ENCODE results near the gene OR2A42. TPM values are rescaled to one million over a fixed set of nuclear protein-coding genes. Genes with fewer than 3 reads are reported as not detected.
"Not testable (repeated sequence)": the region's sequence is repeated elsewhere in the genome, so short reads cannot be mapped to it uniquely, and the experiment has no call there.

Gene OR2A42
- polyA plus RNA-seq, 1 of the 3 experiments (the other 2 are of a cell fraction): not detected

DNA sequence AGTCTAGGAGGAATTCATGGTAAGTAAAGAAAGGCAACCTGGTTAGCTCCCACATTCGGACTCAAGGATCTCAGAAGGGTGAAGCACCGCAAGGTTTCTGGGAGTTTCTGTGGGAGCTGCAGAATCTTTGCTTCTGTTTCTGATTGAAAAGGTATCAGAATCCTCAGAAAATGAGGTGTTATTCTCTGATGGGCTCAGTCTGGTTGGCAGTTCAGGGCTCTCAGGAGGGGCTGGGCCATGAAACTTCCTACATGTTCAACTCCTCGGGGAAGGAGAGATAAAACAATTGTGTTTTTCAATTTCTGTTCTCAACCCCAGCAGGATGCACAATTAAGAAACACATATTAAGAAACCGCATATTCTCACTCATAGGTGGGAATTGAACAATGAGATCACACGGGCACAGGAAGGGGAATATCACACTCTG, 16.1 kb upstream of the OR2A42 start:
- no peaks in the 10 kb centered on the region for H3K4me1 ChIP-seq (ENCODE audit: control insufficient read depth in 1 of 2, insufficient read depth in 2 of 2, low read depth in 1 of 2, low read length in 1 of 2)
- H3F3A ChIP-seq (replicated peaks; ENCODE audit: insufficient read depth): no peaks in the 10 kb centered on the region
- H3K9me3 ChIP-seq: no peaks in the 10 kb centered on the region; the same call in 1 of the 2 replicates
- CTCF ChIA-PET: no interaction called here
- H3K4me2 ChIP-seq: no peak overlapping the region
- no peaks in the 10 kb centered on the region for H4K20me1 ChIP-seq (ENCODE audit: insufficient read depth)
- H3K36me3 ChIP-seq (replicated peaks in 1 of 2; ENCODE audit: control insufficient read depth in 1 of 2, insufficient read depth in 2 of 2, low read length in 1 of 2): no peaks in the 10 kb centered on the region
- TF ChIP-seq RCOR1 (IDR thresholded peaks at IDR 0.05; ENCODE audit: low read length): no peak
- no peak for TF ChIP-seq GATA2 (CRISPR knock-in tag; IDR thresholded peaks at IDR 0.05)
- no peak for TF ChIP-seq SIN3A (IDR thresholded peaks at IDR 0.05; ENCODE audit: borderline replicate concordance, low read depth, low read length)
- TF ChIP-seq EP300 (IDR thresholded peaks at IDR 0.05; ENCODE audit: borderline replicate concordance in 1 of 2, low read depth in 1 of 2, low read length in 1 of 2): no peak
- TF ChIP-seq FOXM1 (IDR thresholded peaks at IDR 0.05; ENCODE audit: low read depth): no peak
- TF ChIP-seq, protein P1, sequence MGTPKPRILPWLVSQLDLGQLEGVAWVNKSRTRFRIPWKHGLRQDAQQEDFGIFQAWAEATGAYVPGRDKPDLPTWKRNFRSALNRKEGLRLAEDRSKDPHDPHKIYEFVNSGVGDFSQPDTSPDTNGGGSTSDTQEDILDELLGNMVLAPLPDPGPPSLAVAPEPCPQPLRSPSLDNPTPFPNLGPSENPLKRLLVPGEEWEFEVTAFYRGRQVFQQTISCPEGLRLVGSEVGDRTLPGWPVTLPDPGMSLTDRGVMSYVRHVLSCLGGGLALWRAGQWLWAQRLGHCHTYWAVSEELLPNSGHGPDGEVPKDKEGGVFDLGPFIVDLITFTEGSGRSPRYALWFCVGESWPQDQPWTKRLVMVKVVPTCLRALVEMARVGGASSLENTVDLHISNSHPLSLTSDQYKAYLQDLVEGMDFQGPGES (IDR thresholded peaks at IDR 0.05; ENCODE audit: low read depth, low read length): no peak
- TF ChIP-seq NRF1 (IDR thresholded peaks at IDR 0.05; ENCODE audit: low read depth, low read length): no peak
- no peak for TF ChIP-seq YY1 (IDR thresholded peaks at IDR 0.05; ENCODE audit: low read depth)
- peaks cover 16% of the 10 kb centered on the region; the same call in 1 of the 2 replicates for H3K27me3 ChIP-seq (ENCODE audit: insufficient read depth)
- no peak overlapping the region for H3K9ac ChIP-seq
- H3K9me2 ChIP-seq: no peaks in the 10 kb centered on the region
- no peak overlapping the region for H2AFZ ChIP-seq (ENCODE audit: low read depth)
- DNase-seq: no peak
- POLR2A ChIA-PET: no interaction called here
- no peak overlapping the region for H3K4me3 ChIP-seq (ENCODE audit: low read depth in 2 of 2, low read length in 1 of 2)
- H3K27ac ChIP-seq (ENCODE audit: low read depth in 2 of 2, low read length in 1 of 2): no peak overlapping the region
- H3K79me2 ChIP-seq (ENCODE audit: insufficient read depth): no peaks in the 10 kb centered on the region
- 14% methylated on average over 5 of the region's 5 CpGs for WGBS (ENCODE audit: low lambda C conversion rate)

GRCh38 chr7:144252307-144252706, 12.9 kb upstream of the OR2A42 start:
- H4K20me1 ChIP-seq (ENCODE audit: insufficient read depth); H3K4me2 ChIP-seq; POLR2A ChIA-PET; H3K4me3 ChIP-seq (ENCODE audit: low read depth in 2 of 2, low read length in 1 of 2); H3K79me2 ChIP-seq (ENCODE audit: insufficient read depth); H2AFZ ChIP-seq (ENCODE audit: low read depth); H3K4me1 ChIP-seq (ENCODE audit: control insufficient read depth in 1 of 2, insufficient read depth in 2 of 2, low read depth in 1 of 2, low read length in 1 of 2); DNase-seq; H3K9ac ChIP-seq; H3F3A ChIP-seq (replicated peaks; ENCODE audit: insufficient read depth); H3K9me2 ChIP-seq; H3K27ac ChIP-seq (ENCODE audit: low read depth in 2 of 2, low read length in 1 of 2); CTCF ChIA-PET; H3K36me3 ChIP-seq (replicated peaks in 1 of 2; ENCODE audit: control insufficient read depth in 1 of 2, insufficient read depth in 2 of 2, low read length in 1 of 2); H3K9me3 ChIP-seq: not testable (repeated sequence)
- no CpG with 5 or more reads among the region's 4 CpGs for whole genome bisulfite sequencing (ENCODE audit: low lambda C conversion rate)
- H3K27me3 ChIP-seq (ENCODE audit: insufficient read depth): peaks cover 16% of the 10 kb centered on the region; the same call in 1 of the 2 replicates

DNA sequence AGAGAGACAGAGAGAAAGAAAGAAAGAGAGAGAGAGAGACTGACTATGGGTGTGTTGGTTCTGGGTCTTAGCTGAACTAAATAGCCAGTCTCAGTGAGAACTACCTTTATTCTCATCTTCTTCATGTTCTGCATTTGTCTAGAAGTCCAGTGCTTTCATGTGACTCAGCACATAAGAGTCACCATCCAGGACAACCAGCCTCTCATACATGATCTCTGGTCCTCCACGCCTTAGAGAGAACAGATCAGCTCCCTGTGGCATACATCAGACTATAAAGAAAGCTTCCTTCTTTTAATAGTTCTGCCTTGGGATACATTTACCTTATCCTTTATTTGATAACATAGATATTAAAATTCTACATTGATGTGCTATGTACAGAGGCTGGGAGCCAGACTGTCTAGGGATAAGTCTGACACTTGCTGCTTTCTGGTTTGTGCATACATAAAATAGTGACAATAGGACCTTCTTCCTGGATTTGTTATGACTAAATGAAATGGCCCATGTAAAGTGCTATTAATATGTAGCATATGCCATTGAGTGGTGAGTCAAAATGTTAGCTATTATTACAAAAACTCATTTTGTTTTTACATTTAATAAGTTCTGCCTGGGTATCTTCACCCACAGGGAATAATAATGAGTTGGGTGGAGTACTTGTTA, 8.4 kb upstream of the OR2A42 start:
- H3K4me3 ChIP-seq (ENCODE audit: low read depth in 2 of 2, low read length in 1 of 2); DNase-seq; H3K27me3 ChIP-seq (ENCODE audit: insufficient read depth); H3K9me3 ChIP-seq; H3K4me2 ChIP-seq; CTCF ChIA-PET; POLR2A ChIA-PET; H4K20me1 ChIP-seq (ENCODE audit: insufficient read depth); H3K4me1 ChIP-seq (ENCODE audit: control insufficient read depth in 1 of 2, insufficient read depth in 2 of 2, low read depth in 1 of 2, low read length in 1 of 2); H2AFZ ChIP-seq (ENCODE audit: low read depth); H3K36me3 ChIP-seq (replicated peaks in 1 of 2; ENCODE audit: control insufficient read depth in 1 of 2, insufficient read depth in 2 of 2, low read length in 1 of 2); H3K9me2 ChIP-seq; H3F3A ChIP-seq (replicated peaks; ENCODE audit: insufficient read depth); H3K9ac ChIP-seq; H3K79me2 ChIP-seq (ENCODE audit: insufficient read depth); H3K27ac ChIP-seq (ENCODE audit: low read depth in 2 of 2, low read length in 1 of 2): not testable (repeated sequence)
- no CpG with 5 or more reads among the region's 1 CpG for WGBS (ENCODE audit: low lambda C conversion rate)

DNA sequence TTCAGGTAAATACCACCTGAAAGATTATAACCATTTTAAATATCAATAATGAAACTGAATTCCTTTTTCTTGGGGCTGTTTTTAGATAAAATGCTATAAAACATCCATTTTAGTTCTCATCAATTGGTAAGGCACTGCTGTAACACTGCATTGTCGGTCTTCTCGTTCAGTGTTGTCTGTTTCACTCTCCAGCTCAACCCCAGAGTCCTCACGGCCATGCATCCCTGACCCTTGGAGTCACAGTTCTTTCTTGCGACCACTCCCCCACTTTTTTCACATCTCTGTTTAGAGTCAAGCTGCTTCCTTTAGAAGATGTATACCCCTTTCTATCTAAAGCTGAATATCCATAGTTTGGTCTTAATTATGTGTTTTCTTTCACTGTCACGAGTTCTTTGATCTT, 7.6 kb upstream of the OR2A42 start:
- CTCF ChIA-PET; H3K79me2 ChIP-seq (ENCODE audit: insufficient read depth); H2AFZ ChIP-seq (ENCODE audit: low read depth); H3K4me3 ChIP-seq (ENCODE audit: low read depth in 2 of 2, low read length in 1 of 2); H3K9me3 ChIP-seq; POLR2A ChIA-PET; H3K27ac ChIP-seq (ENCODE audit: low read depth in 2 of 2, low read length in 1 of 2); H3K27me3 ChIP-seq (ENCODE audit: insufficient read depth); H3K9me2 ChIP-seq; DNase-seq; H4K20me1 ChIP-seq (ENCODE audit: insufficient read depth); H3K36me3 ChIP-seq (replicated peaks in 1 of 2; ENCODE audit: control insufficient read depth in 1 of 2, insufficient read depth in 2 of 2, low read length in 1 of 2); H3K9ac ChIP-seq; H3K4me1 ChIP-seq (ENCODE audit: control insufficient read depth in 1 of 2, insufficient read depth in 2 of 2, low read depth in 1 of 2, low read length in 1 of 2); H3K4me2 ChIP-seq; H3F3A ChIP-seq (replicated peaks; ENCODE audit: insufficient read depth): not testable (repeated sequence)
- WGBS (ENCODE audit: low lambda C conversion rate): no CpG with 5 or more reads among the region's 5 CpGs

DNA sequence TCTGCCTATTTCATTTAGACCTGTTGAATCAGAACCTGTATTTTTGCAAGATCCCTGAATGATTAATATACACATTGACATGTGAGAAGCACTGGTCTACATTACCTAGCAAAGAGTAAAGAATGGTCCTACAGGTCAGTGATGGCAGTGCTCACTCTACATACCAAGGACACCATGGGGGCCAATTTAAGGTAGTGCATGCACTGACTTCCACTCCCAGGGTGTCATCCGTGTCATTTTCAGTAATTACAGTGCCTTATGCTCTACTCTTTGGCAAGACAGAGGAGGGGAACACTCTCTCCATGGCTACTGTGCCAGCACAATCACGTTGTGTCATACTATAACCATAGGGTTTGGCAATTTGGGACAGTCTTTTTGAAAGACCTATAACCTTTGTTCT, 6.0 kb upstream of the OR2A42 start:
- H4K20me1 ChIP-seq (ENCODE audit: insufficient read depth); H3F3A ChIP-seq (replicated peaks; ENCODE audit: insufficient read depth); H3K9me3 ChIP-seq; DNase-seq; H3K9ac ChIP-seq; H3K4me2 ChIP-seq; H3K27me3 ChIP-seq (ENCODE audit: insufficient read depth); H3K4me3 ChIP-seq (ENCODE audit: low read depth in 2 of 2, low read length in 1 of 2); POLR2A ChIA-PET; H3K79me2 ChIP-seq (ENCODE audit: insufficient read depth); H3K4me1 ChIP-seq (ENCODE audit: control insufficient read depth in 1 of 2, insufficient read depth in 2 of 2, low read depth in 1 of 2, low read length in 1 of 2); H3K36me3 ChIP-seq (replicated peaks in 1 of 2; ENCODE audit: control insufficient read depth in 1 of 2, insufficient read depth in 2 of 2, low read length in 1 of 2); H3K9me2 ChIP-seq; H2AFZ ChIP-seq (ENCODE audit: low read depth); H3K27ac ChIP-seq (ENCODE audit: low read depth in 2 of 2, low read length in 1 of 2); CTCF ChIA-PET: not testable (repeated sequence)
- WGBS (ENCODE audit: low lambda C conversion rate): no CpG with 5 or more reads among the region's 2 CpGs

Measured in SK-N-SH (cell line).